ENCODE measurements around the gene ITIH4. TPM values are rescaled to one million over a fixed set of nuclear protein-coding genes. Genes with fewer than 3 reads are reported as not detected.

The ITIH4 gene
- total RNA-seq, 1 donor from 2014 or later = 2.8 TPM

DNA sequence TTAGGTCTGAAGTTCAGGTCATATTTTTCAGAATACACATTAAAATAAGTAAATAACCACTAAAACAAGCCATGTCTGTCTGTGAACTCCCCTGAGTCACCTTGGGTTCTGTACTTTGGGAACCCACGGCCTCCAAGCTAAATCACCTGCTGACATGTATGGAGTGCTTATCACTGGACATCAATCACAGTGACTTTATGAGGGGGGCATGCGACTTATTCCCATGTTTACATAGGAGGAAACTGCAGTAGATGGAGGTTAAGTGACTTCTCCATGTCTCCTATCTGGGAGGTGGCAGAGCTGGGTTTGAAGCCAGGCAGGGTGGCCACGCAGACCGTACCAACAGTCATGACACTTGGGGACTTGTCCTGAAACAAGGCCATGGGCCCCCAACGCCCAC is 8.1 kb downstream of the ITIH4 start:
- FAIRE-seq (no peak), DNase-seq (ENCODE audit: low read depth) (no peak)
- Histone ChIP-seq H3K4me2 (ENCODE audit: low read length) (no peak overlapping the region), H3K27me3 (ENCODE audit: insufficient read depth, low read length) (no peaks in the 10 kb centered on the region), H3K27ac (ENCODE audit: low read depth, low read length) (no peak overlapping the region), H4K20me1 (ENCODE audit: insufficient read depth, low read length) (no peaks in the 10 kb centered on the region), H3K36me3 (ENCODE audit: insufficient read depth, low read length) (no peaks in the 10 kb centered on the region), H3K79me2 (ENCODE audit: insufficient read depth, low read length) (no peaks in the 10 kb centered on the region), H2AFZ (ENCODE audit: low read depth, low read length) (no peak overlapping the region), H3K4me3 (ENCODE audit: insufficient read depth, low read depth, low read length) (no peak overlapping the region), H3K4me1 (ENCODE audit: insufficient read depth, low read length) (no peaks in the 10 kb centered on the region), H3K9ac (ENCODE audit: low read length) (no peak overlapping the region), H3K9me3 (ENCODE audit: insufficient read depth, low read depth, low read length) (no peaks in the 10 kb centered on the region)
- TF ChIP-seq, protein P1, sequence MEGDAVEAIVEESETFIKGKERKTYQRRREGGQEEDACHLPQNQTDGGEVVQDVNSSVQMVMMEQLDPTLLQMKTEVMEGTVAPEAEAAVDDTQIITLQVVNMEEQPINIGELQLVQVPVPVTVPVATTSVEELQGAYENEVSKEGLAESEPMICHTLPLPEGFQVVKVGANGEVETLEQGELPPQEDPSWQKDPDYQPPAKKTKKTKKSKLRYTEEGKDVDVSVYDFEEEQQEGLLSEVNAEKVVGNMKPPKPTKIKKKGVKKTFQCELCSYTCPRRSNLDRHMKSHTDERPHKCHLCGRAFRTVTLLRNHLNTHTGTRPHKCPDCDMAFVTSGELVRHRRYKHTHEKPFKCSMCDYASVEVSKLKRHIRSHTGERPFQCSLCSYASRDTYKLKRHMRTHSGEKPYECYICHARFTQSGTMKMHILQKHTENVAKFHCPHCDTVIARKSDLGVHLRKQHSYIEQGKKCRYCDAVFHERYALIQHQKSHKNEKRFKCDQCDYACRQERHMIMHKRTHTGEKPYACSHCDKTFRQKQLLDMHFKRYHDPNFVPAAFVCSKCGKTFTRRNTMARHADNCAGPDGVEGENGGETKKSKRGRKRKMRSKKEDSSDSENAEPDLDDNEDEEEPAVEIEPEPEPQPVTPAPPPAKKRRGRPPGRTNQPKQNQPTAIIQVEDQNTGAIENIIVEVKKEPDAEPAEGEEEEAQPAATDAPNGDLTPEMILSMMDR (IDR thresholded peaks at IDR 0.05; ENCODE audit: insufficient read depth, low read depth, low read length) = no peak
- TF ChIP-seq EZH2 (IDR thresholded peaks at IDR 0.05; ENCODE audit: insufficient read depth, low read length) = no peak
- H3K36me3 Mint-ChIP-seq (ENCODE audit: low read depth, unreplicated experiment) = peaks cover 2% of the 10 kb centered on the region
- no peak overlapping the region for H3K4me3 Mint-ChIP-seq (ENCODE audit: unreplicated experiment)
- H3K4me1 Mint-ChIP-seq (ENCODE audit: low read depth, unreplicated experiment) = peaks cover 7% of the 10 kb centered on the region
- H3K27ac Mint-ChIP-seq (ENCODE audit: unreplicated experiment) = no peak overlapping the region
- peaks cover 9% of the 10 kb centered on the region for H3K27me3 Mint-ChIP-seq (ENCODE audit: low read depth, unreplicated experiment)
- H3K9me3 Mint-ChIP-seq (ENCODE audit: unreplicated experiment) = peaks cover 3% of the 10 kb centered on the region

DNA sequence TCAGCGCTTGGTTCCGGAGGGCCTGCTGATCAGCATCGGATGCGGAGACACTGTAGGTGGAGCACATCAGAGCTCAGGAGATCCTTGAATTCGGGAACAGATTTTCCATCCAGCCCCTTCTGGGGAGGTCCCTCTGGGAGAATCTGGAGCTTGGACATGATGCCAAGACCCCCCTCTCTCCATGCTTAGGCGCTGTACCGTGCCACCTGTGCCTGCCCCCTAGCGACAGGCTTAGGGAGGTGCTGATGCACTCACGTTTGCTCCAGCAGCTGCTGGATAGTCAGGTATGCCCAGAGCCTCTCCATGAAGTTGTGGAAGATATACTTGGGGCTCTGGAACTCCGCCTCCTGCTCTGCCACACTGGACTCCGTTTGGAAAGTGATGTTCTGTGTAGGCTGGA is 9.7 kb downstream of the ITIH4 start:
- no peaks in the 10 kb centered on the region for H3K4me1 ChIP-seq (ENCODE audit: insufficient read depth, low read length)
- H3K79me2 ChIP-seq (ENCODE audit: insufficient read depth, low read length) = no peaks in the 10 kb centered on the region
- H3K27ac ChIP-seq (ENCODE audit: low read depth, low read length) = no peak overlapping the region
- TF ChIP-seq, protein P1 (IDR thresholded peaks at IDR 0.05; ENCODE audit: insufficient read depth, low read depth, low read length) = peak; percentile 36
- no peak for TF ChIP-seq EZH2 (IDR thresholded peaks at IDR 0.05; ENCODE audit: insufficient read depth, low read length)
- Mint-ChIP-seq H3K27me3 (ENCODE audit: low read depth, unreplicated experiment) (peaks cover 15% of the 10 kb centered on the region), H3K4me3 (ENCODE audit: unreplicated experiment) (no peak overlapping the region), H3K27ac (ENCODE audit: unreplicated experiment) (no peak overlapping the region), H3K36me3 (ENCODE audit: low read depth, unreplicated experiment) (peaks cover 2% of the 10 kb centered on the region), H3K9me3 (ENCODE audit: unreplicated experiment) (peaks cover 3% of the 10 kb centered on the region), H3K4me1 (ENCODE audit: low read depth, unreplicated experiment) (peaks cover 4% of the 10 kb centered on the region)
- H3K36me3 ChIP-seq (ENCODE audit: insufficient read depth, low read length) = no peaks in the 10 kb centered on the region
- DNase-seq (ENCODE audit: low read depth) (no peak), FAIRE-seq (no peak)
- H3K4me2 ChIP-seq (ENCODE audit: low read length) = no peak overlapping the region
- H3K4me3 ChIP-seq (ENCODE audit: insufficient read depth, low read depth, low read length) = no peak overlapping the region
- no peaks in the 10 kb centered on the region for H4K20me1 ChIP-seq (ENCODE audit: insufficient read depth, low read length)
- no peak overlapping the region for H2AFZ ChIP-seq (ENCODE audit: low read depth, low read length)
- no peak overlapping the region for H3K9ac ChIP-seq (ENCODE audit: low read length)
- no peaks in the 10 kb centered on the region for H3K27me3 ChIP-seq (ENCODE audit: insufficient read depth, low read length)
- no peaks in the 10 kb centered on the region for H3K9me3 ChIP-seq (ENCODE audit: insufficient read depth, low read depth, low read length)

DNA sequence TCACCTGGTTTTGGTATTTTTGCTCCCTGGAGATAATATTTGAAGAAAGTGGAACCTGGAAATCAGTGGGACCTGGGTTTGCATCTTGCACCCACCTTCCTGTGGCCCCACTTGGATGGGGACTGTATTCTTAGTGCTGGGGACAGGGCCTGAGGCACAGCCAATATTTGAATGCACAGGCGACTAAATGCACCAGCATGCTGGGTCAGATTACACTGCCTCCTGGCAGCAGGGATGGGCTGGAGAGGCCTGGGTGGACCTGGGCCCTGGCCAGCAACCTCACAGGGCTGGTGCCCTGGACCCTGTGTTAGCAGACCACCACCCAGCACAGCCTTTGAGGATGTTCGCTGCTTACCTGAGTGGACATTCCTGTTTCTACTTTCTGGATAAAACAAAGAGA is 10.5 kb downstream of the ITIH4 start:
- Histone ChIP-seq H3K9me3 (ENCODE audit: insufficient read depth, low read depth, low read length) (no peaks in the 10 kb centered on the region), H3K27ac (ENCODE audit: low read depth, low read length) (no peak overlapping the region), H2AFZ (ENCODE audit: low read depth, low read length) (no peak overlapping the region), H3K4me2 (ENCODE audit: low read length) (no peak overlapping the region), H3K4me3 (ENCODE audit: insufficient read depth, low read depth, low read length) (no peak overlapping the region), H3K9ac (ENCODE audit: low read length) (no peak overlapping the region), H3K36me3 (ENCODE audit: insufficient read depth, low read length) (no peaks in the 10 kb centered on the region), H4K20me1 (ENCODE audit: insufficient read depth, low read length) (no peaks in the 10 kb centered on the region), H3K4me1 (ENCODE audit: insufficient read depth, low read length) (no peaks in the 10 kb centered on the region), H3K27me3 (ENCODE audit: insufficient read depth, low read length) (no peaks in the 10 kb centered on the region), H3K79me2 (ENCODE audit: insufficient read depth, low read length) (no peaks in the 10 kb centered on the region)
- TF ChIP-seq EZH2 (IDR thresholded peaks at IDR 0.05; ENCODE audit: insufficient read depth, low read length) = no peak
- TF ChIP-seq, protein P1 (IDR thresholded peaks at IDR 0.05; ENCODE audit: insufficient read depth, low read depth, low read length) = no peak
- DNase-seq (ENCODE audit: low read depth) (no peak), FAIRE-seq (no peak)
- Mint-ChIP-seq H3K4me3 (ENCODE audit: unreplicated experiment) (no peak overlapping the region), H3K27me3 (ENCODE audit: low read depth, unreplicated experiment) (peaks cover 14% of the 10 kb centered on the region), H3K36me3 (ENCODE audit: low read depth, unreplicated experiment) (peaks cover under 1% of the 10 kb centered on the region), H3K4me1 (ENCODE audit: low read depth, unreplicated experiment) (peaks cover 4% of the 10 kb centered on the region), H3K9me3 (ENCODE audit: unreplicated experiment) (peaks cover 2% of the 10 kb centered on the region), H3K27ac (ENCODE audit: unreplicated experiment) (no peak overlapping the region)

All from astrocyte (in vitro differentiated cells and primary cell).